Activated CD8-positive, alpha-beta memory T cell treated with anti-CD3 and anti-CD28 coated beads for 1 hour (primary cell): ENCODE data around the gene NELL1.
"Not testable (repeated sequence)": the region's sequence is repeated elsewhere in the genome, so short reads cannot be mapped to it uniquely, and the experiment has no call there.

Experiments
- DNase-seq, 2 donors: peaks; one replicate each; pipeline ENCODE4 v3.0.0-alpha.2; 2020; ENCODE audit warnings: low read depth in 1 of 2; ENCODE audit errors: extremely low read depth in 1 of 2

Gene NELL1

GRCh38 chr11:20762116-20762844 lies 92.9 kb downstream of the NELL1 start:
- DNase-seq: no peak

- DNase-seq: no peak
These were observed 93.6 kb downstream of the NELL1 start for GRCh38 chr11:20762980-20763379.

DNA sequence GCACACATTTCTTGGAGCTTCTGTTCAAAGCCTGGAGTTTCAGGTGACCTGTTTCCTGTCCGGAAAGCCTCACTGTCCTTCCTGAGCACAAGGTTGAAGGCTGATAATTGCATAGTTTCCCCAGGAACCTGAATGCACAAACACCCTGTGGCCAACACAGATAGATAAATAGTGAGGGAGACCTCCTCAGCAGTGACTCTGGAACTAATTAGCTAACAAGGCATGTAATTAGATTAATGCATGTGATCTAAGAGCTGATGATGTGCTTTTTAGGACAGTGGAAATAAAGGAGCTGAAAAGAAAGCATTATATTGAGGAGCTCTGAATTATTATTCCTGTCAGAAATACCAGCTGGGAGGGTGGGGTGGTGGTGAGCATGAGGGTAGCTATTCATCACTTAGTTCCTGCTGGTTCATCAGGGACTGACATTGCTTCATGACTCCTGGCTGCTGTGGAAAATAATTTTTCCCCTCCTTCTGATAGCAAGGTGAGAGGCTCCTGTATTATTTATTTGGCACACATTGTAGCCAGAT lies 101.1 kb downstream of the NELL1 start:
- no peak for DNase-seq

DNA sequence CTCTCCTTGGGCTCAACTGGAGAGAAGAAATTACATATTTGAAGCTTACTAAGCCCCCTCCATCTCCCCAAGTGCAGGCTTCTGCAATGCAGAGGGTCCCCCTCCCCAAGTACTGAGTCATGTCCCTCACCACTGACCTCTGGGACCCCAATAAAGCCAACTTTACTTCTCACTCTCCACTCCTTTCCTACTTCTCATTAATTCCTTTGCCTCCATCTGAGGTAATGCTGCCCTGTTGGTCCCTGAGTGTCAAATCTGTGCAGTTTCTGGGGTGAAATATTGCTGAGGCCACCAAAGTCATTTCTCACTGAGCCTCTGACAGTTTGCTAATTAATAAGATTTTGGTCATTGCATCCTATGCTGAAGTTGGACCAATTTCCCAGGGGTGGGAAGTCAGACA lies 101.6 kb downstream of the NELL1 start:
- DNase-seq: no peak

DNA sequence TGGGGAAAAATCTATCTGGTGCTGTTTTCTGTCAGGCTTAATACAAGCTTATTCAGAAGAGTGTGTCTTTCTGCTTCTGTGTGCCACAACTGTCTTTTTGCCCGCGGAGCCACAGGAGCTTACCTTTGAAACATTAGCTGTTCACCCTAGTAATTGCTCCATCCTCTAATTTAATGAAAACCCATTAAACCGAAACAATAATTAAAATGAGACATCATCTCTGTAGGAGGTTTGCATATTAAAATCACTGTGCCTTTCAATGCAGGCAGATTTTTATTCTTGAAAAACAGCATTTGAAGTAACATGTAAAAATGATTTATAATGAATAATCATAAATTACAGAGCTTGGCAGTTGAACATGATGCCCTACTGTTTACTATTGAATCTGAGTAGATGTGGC lies 102.3 kb downstream of the NELL1 start:
- no peak for DNase-seq

GRCh38 chr11:20775331-20775730 lies 105.9 kb downstream of the NELL1 start:
- no peak for DNase-seq

DNA sequence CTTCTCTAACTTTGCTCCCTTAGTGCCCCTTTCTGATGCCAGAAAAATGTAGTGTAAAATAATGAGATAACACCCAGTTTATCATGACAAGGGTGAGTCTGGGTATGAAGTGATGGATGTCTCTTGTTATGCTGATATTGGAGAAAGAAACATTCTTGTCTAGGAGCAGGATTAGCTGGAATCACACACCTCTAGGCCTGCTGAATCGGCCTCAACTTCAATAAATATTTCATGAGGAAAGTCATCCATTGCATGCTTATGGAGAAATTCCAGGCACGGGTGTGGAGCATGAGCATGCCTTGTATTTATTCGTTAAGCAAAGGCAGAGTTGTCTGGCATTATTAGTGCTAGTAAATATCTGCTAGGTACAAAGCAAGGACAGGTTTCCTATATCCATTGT lies 113.4 kb downstream of the NELL1 start:
- no peak for DNase-seq

- DNase-seq: no peak
These were observed 113.8 kb downstream of the NELL1 start for GRCh38 chr11:20783220-20783619.

- no peak for DNase-seq
These were observed 121.2 kb downstream of the NELL1 start for GRCh38 chr11:20790622-20791021.

DNA sequence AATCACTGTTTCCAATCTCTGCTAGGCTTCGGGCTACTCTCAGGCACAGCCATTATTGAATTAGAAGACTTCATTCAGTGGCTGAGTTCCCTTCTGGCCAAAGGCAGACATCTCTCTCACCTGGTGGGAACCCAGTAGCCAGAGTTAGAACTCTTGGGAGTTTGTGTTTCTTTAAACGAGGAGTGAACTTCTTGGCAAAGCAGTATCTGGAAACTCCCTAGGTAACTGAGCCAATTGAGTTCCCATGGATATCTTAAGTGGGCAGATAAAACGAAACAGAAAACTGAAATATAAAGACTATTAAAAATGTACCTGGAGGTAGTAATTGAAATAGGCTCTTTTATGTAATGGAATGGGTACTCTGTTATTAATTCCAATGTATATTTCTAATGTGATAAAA lies 125.6 kb downstream of the NELL1 start:
- DNase-seq: no peak

- DNase-seq: no peak
These were observed 138.9 kb downstream of the NELL1 start for GRCh38 chr11:20808328-20808727.

- no peak for DNase-seq
These were observed 151.7 kb downstream of the NELL1 start for GRCh38 chr11:20821046-20821445.

DNA sequence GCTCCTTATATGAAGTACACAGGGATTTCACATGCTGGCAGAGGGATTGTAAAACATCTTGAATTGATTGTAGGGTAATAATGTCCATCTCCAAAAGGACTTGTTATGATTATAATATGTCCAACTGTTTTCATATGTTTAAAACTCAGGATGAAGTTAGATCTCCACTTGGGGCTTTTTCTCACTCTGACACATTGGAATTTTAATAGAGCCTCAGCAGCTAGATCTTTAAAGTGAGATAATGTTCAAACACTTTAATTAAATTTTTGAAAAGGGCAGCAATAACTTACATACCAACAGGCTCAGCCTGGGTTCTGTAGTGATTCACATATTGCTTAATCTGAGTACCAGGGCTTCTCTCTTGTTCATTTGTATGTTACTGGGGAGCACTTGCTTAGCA lies 152.1 kb downstream of the NELL1 start:
- no peak for DNase-seq

DNA sequence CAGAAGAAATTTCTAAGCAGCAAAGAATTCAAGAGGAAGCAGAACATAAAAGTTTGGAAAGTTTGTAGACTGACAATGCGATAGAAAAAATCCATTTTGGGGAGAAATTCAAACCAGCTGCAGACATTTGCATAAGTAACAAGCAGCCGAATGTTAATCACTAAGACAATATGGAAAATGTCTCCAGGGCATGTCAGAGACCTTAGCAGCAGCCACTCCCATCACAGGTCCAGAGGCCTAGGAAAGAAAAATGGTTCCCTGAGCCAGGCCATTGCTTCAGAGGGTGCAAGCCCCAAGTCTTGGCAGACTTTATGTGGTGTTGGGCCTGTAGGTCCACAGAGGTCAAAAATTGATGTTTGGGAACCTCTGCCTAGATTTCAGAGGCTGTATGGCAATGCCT lies 155.4 kb downstream of the NELL1 start:
- no peak for DNase-seq

- no peak for DNase-seq
These were observed 166.2 kb downstream of the NELL1 start for GRCh38 chr11:20835561-20835960.

DNA sequence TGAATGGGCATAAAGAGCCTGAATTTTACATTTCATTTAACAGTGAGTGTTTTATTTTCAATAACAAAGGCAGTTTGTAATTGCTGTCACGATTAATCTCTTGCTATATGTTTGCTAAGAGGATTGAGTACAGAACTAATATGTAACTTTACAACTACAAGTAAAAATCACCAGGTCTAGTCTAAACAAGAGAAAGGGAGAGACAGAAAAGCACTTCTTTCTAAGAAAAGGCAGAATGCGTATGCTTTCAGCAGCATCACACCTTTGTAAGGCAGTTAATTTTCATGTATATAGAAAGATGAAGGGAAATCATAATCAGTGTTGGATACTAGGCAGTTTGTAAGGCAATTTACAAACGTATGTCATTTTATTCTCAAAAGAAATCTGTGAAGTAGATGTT lies 169.8 kb downstream of the NELL1 start:
- no peak for DNase-seq

DNA sequence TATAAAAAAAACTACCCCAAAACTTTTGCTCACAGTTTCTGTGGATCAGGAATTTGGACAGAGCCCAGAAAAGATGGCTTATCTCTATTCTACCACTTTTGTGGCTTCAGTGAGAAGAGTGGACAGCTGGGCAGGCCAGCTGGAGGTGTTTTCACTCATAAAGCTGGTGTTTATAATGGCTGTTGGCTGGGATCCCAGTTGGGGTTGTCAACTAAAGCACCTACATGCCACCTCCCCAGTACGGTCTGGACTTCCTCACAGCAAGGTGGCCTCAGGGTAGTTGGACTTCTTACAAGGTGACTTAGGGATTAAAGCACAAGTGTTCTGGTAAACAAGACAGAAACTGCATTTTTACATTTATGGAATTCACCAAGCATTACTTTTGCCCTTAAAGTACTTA lies 171.0 kb downstream of the NELL1 start:
- no peak for DNase-seq

- DNase-seq: no peak
These were observed 174.8 kb downstream of the NELL1 start for GRCh38 chr11:20844216-20844615.

GRCh38 chr11:20844630-20845029 lies 175.2 kb downstream of the NELL1 start:
- no peak for DNase-seq

DNA sequence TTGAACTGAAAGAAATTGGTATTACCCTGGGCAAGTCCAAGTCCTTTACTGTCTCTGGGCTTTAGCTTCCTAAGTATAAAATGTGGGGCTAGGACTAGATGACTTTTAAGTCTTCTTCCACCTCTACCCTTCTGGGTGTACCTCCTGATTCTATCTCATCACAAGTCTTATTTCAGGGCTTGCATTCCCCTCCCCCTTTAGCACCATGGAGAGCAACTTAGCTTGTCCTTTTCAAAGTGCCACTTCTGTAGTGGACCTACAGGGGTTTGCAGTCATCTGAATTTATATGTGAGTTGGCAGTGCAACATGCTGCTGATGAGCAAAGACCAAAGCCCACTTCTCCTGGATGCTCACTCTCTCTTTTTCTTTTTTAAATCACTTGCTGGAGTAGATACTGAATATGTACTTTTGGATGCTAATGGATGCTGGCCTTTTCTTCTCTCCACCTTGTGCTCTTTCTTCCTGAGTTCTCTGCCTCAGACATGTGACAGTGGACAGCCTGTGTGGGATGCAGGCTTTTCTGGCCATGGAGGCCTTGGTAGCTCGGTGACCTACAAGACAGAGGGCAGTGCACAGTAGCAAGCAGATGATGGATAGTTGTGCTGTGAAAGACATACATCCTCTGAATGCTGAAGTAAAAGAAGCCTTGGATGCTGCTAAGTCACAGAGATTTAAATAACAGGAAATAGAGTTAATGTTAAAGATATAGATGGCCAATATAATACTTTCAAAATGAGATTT lies 185.0 kb downstream of the NELL1 start:
- no peak for DNase-seq

- DNase-seq: no peak
These were observed 191.9 kb downstream of the NELL1 start for GRCh38 chr11:20861322-20861721.

GRCh38 chr11:20862263-20862662 lies 192.9 kb downstream of the NELL1 start:
- not testable (repeated sequence) for DNase-seq
